Upper lobe of right lung (tissue), 1 donor: ENCODE measurements around the gene FGF21. TPM values are rescaled to one million over a fixed set of nuclear protein-coding genes. Genes with fewer than 3 reads are reported as not detected.

ENCODE experiments used
- ATAC-seq: fragments of 200-7000 bp; cut with Tn5 transposase; one replicate; pipeline ENCODE4 v1.9.1; 2020; ENCODE audit warnings: mild to moderate bottlenecking, moderate library complexity
- DNase-seq: peaks from one replicate; pipeline ENCODE4 v3.0.0-alpha.2; 2020
- H3K27ac ChIP-seq: fragments of 200-600 bp; one replicate; pipeline ENCODE4 v1.8.0; 2022
- H3K27me3 ChIP-seq: fragments of 200-600 bp; one replicate; pipeline ENCODE4 v1.8.0; 2022; ENCODE audit warnings: mild to moderate bottlenecking
- H3K36me3 ChIP-seq: fragments of 200-600 bp; one replicate; pipeline ENCODE4 v1.8.0; 2022
- H3K4me1 ChIP-seq: fragments of 200-600 bp; one replicate; pipeline ENCODE4 v1.8.0; 2022
- H3K4me3 ChIP-seq: fragments of 200-600 bp; one replicate; pipeline ENCODE4 v1.8.0; 2022; ENCODE audit warnings: mild to moderate bottlenecking
- H3K9me3 ChIP-seq: fragments of 200-600 bp; one replicate; pipeline ENCODE4 v1.8.0; 2022
- intact Hi-C: fragments of 100-400 bp; cut with DNase I; formaldehyde crosslinking; loops from one replicate; pipeline ENCODE4 v1.11.0; 2022
- total RNA-seq: library from RNA; stranded (reverse); fragmentation: NEBNext Ultra II Directional; extraction: Animal tissue kit (Norgen Biotek cat#: 25700); gene quantifications from one replicate; pipeline ENCODE4 v1.2.1, GENCODE V29; 2021
- TF ChIP-seq, protein P1 (sequence below): fragments of 200-600 bp; IDR thresholded peaks from one replicate; pipeline ENCODE4 v1.8.0; 2022; ENCODE audit warnings: antibody characterized with exemption
- donor health status: DM: no; HTN: yes; CAD: no; lungs with severe emphysema.

Gene FGF21
- total RNA-seq, 1 donor from 2014 or later, result not detected

GRCh38 chr19:48772503-48772953 is 17.2 kb downstream of the FGF21 start:
- Histone ChIP-seq H3K27me3 (no peaks in the 10 kb centered on the region), H3K9me3 (no peaks in the 10 kb centered on the region), H3K27ac (no peak overlapping the region), H3K4me1 (no peaks in the 10 kb centered on the region), H3K36me3 (no peaks in the 10 kb centered on the region), H3K4me3 (no peak overlapping the region)
- intact Hi-C loops, result no loop called here
- ATAC-seq, result peak; percentile 58
- TF ChIP-seq, protein P1, sequence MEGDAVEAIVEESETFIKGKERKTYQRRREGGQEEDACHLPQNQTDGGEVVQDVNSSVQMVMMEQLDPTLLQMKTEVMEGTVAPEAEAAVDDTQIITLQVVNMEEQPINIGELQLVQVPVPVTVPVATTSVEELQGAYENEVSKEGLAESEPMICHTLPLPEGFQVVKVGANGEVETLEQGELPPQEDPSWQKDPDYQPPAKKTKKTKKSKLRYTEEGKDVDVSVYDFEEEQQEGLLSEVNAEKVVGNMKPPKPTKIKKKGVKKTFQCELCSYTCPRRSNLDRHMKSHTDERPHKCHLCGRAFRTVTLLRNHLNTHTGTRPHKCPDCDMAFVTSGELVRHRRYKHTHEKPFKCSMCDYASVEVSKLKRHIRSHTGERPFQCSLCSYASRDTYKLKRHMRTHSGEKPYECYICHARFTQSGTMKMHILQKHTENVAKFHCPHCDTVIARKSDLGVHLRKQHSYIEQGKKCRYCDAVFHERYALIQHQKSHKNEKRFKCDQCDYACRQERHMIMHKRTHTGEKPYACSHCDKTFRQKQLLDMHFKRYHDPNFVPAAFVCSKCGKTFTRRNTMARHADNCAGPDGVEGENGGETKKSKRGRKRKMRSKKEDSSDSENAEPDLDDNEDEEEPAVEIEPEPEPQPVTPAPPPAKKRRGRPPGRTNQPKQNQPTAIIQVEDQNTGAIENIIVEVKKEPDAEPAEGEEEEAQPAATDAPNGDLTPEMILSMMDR, result no peak
- DNase-seq, result no peak

GRCh38 chr19:48777139-48777538 is 21.8 kb downstream of the FGF21 start:
- Histone ChIP-seq H3K4me3 (no peak overlapping the region), H3K9me3 (no peaks in the 10 kb centered on the region), H3K4me1 (peaks cover 17% of the 10 kb centered on the region), H3K27me3 (no peaks in the 10 kb centered on the region), H3K36me3 (no peaks in the 10 kb centered on the region), H3K27ac (no peak overlapping the region)
- TF ChIP-seq, protein P1, result no peak
- ATAC-seq (no peak), DNase-seq (no peak)
- intact Hi-C loops, result no loop called here

GRCh38 chr19:48777720-48778119 is 22.4 kb downstream of the FGF21 start:
- intact Hi-C loops, result no loop called here
- H3K27ac ChIP-seq, result no peak overlapping the region
- TF ChIP-seq, protein P1, result no peak

DNA sequence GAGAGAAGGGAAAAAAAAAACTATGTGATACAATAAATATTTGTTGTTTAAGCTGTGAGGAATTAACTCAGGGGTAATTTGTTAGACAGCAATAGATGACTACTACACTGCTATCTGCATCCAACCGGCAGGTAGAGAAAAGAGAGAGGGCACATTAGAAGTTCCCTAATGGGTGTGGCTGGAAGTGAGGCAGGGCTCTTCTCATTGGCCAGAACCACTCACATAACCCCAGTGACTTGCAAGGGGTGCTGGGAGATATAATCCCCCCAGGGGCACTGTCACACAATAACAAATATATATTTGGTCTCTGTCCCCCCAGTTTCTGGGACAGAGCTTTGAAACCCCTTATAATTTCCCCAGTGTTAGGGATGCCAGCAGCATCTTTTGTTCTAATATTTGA is 24.3 kb downstream of the FGF21 start:
- intact Hi-C loops, result no loop called here
- Histone ChIP-seq H3K9me3 (no peaks in the 10 kb centered on the region), H3K4me3 (no peak overlapping the region), H3K36me3 (no peaks in the 10 kb centered on the region), H3K27ac (no peak overlapping the region), H3K27me3 (no peaks in the 10 kb centered on the region), H3K4me1 (peaks cover 19% of the 10 kb centered on the region)
- TF ChIP-seq, protein P1, result no peak
- no peak for DNase-seq
- ATAC-seq, result no peak

More at GRCh38 chr19:48777720-48778119, 22.4 kb downstream of the FGF21 start:
- H3K36me3 ChIP-seq, result no peaks in the 10 kb centered on the region
- H3K4me3 ChIP-seq, result no peak overlapping the region
- H3K27me3 ChIP-seq, result no peaks in the 10 kb centered on the region
- DNase-seq (no peak), ATAC-seq (no peak)
- peaks cover 19% of the 10 kb centered on the region for H3K4me1 ChIP-seq
- H3K9me3 ChIP-seq, result no peaks in the 10 kb centered on the region

DNA sequence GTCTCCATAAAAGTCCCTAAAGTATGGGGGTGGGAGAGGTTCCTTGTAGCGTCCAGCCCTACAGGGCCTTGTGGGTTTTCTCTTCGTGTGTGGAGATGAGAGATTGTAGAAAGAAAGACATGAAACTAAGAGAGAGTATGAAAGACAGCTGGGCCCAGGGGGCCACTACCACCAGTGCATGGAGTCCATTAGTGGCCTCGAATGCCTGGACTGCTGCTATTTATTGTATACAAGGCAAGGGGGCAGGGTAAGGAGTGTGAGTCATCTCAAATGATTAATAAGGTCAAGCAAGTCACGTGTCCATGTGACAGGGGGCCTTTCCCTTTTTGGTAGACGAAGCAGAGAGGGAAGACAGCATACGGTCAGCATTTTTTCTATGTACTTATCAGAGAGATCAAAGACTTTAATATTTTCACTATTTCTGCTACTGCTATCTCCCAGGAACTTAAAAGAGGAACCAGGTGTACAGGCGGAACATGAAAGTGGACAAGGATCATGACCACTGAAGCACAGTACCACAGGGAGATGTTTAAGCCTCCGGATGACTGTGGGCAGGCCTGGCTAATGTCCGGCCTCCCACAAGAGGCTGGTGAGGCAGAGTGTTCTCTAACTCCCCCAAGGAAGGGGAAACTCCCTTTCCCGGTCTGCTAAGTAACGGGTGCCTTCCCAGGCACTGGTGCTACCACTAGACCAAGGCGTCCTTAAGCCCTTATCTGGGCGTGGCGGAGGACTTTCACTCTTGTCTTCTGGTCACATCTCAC is 25.5 kb downstream of the FGF21 start:
- Histone ChIP-seq H3K4me3 (no peak overlapping the region), H3K27me3 (no peaks in the 10 kb centered on the region), H3K9me3 (no peaks in the 10 kb centered on the region), H3K4me1 (peaks cover 19% of the 10 kb centered on the region), H3K36me3 (no peaks in the 10 kb centered on the region), H3K27ac (peak overlapping the region; percentile 71)
- intact Hi-C loops, result no loop called here
- ATAC-seq, result peak; percentile 12
- no peak for DNase-seq
- TF ChIP-seq, protein P1, result no peak
